ENCODE data around the gene UCN3.

UCN3 gene

DNA sequence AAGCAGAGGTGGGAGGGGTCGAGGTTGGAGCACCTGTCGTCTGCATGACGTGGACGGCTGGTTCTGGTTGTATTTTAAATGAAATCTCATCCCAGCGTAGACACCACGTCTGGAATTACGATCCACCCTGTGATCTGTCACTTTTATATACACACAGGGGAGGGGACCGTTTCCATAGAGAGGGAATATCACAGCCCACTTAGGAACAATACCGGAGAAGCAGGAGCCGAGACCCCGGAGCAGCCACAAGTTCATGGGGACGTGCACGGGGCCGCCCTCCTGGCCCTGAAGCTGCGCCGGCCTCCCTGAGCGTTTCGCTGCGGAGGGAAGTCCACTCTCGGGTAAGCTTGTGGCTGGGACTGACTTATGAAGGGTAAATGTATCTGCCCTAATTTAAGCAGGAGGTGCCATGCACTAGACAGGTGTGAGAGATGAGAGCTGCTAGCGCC is at the start of gene UCN3:
Gene UCN3 (plus strand): TSS at position 77 of the 449 bp plus-strand sequence. CDS start 8,755 bp downstream, outside the sequence.
- FAIRE-seq: no peak
- DNase-seq (ENCODE audit: insufficient read length, low spot score): no peak

DNA sequence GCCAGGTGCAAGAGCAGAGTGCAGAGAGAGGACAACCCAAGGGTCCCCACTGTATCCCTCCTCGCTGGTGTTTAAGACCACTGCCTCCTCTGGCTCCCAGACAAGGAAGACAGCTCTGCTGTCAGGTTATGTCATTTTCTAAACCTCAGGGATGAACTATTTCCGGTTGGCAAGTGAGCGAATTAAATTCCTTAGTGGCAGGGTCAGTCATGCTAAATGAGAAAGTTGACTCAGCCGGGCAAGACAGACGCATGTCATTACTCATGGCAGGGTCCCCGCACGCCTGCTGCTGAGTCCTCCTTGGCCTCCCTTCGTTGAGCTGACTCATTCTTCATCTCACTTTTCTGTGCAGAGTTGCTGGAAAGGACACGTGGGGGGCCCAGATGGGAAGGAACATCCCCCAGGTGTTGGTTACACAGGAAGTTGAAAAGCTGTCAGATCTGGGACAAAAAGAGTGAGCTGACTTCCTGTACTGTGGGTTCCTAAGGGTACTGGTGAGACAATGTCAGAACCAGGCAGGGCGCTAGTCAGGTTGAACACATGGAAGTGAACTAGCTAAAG is 47.1 kb upstream of the UCN3 start:
- peak; percentile 88 for FAIRE-seq
- DNase-seq (ENCODE audit: insufficient read length, low spot score): peak; percentile 82

- no peak for FAIRE-seq
These were observed 46.6 kb upstream of the UCN3 start for GRCh38 chr10:5318148-5318547.

DNA sequence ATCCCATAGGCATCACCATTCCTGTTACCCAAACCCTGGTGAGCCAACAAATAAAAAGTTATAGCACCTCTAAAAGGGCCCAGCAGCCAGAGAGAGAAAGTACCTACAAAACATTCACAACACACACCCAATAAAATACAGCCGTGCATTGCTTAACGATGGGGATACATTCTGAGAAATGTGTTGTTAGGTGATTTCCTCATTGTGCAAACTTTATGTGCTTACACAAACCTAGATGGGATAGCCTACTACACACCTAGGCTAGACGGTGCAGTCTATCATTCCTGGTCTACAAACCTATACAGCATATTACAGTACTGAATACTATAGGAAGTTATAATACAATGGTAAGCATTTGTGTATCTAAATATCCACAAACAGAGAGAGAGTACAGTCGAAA is 44.9 kb upstream of the UCN3 start:
- no peak for FAIRE-seq
- DNase-seq (ENCODE audit: insufficient read length, low spot score): no peak

More at GRCh38 chr10:5318148-5318547, 46.6 kb upstream of the UCN3 start:
- no peak for DNase-seq (ENCODE audit: insufficient read length, low spot score)

GRCh38 chr10:5321273-5321672 is 43.5 kb upstream of the UCN3 start:
- FAIRE-seq (no peak), DNase-seq (ENCODE audit: insufficient read length, low spot score) (no peak)

- DNase-seq (ENCODE audit: insufficient read length, low spot score): no peak
- no peak for FAIRE-seq
These were observed 41.3 kb upstream of the UCN3 start for GRCh38 chr10:5323446-5323845.

GRCh38 chr10:5325076-5325475 is 39.7 kb upstream of the UCN3 start:
- no peak for DNase-seq (ENCODE audit: insufficient read length, low spot score)
- no peak for FAIRE-seq

- no peak for FAIRE-seq
- no peak for DNase-seq (ENCODE audit: insufficient read length, low spot score)
These were observed 30.4 kb upstream of the UCN3 start for GRCh38 chr10:5334196-5334880.

DNA sequence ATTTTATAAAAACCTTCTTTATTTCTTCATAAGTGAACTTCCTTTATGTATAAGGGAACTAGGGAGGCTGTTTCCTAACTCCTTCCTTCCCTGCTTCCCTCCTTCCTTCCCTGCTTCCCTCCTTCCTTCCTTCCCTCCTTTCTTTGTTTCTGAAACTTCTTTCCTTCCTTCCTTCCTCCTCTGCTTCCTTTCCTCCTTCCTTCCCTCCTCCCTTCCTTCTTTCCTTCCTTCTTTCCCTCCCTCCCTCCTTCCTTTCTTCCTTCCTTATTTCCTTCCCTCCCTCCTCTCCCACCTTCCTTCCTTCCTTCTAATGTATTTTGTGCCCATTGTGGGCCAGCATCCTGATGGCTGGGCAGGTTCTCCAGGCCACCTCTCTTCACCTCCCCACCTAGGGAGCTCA is 26.8 kb upstream of the UCN3 start:
- FAIRE-seq (no peak), DNase-seq (ENCODE audit: insufficient read length, low spot score) (no peak)

GRCh38 chr10:5343092-5343491 is 21.7 kb upstream of the UCN3 start:
- FAIRE-seq (no peak), DNase-seq (ENCODE audit: insufficient read length, low spot score) (no peak)

GRCh38 chr10:5343561-5343960 is 21.2 kb upstream of the UCN3 start:
- peak; percentile 19 for DNase-seq (ENCODE audit: insufficient read length, low spot score)

DNA sequence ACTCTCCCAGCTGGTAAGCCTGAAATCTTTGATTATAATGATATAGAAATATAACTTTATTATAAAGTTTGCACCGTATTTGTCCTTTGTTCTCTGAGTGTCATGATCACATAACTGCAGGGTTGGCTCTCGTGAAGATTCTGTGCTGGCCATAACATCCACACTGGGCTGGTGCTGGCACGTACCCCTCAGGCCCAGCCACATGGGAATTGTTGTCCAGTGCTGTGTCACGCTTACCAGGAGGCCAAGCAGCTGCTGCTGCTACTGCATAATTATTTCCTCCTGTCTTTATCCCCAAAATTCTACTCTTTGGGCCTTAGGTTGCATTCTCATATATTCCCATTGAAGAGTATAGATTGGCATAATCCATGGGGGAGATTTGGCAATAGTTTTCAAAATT is 20.8 kb upstream of the UCN3 start:
- no peak for FAIRE-seq
- DNase-seq (ENCODE audit: insufficient read length, low spot score): no peak

More at GRCh38 chr10:5343561-5343960, 21.2 kb upstream of the UCN3 start:
- no peak for FAIRE-seq

- FAIRE-seq (no peak), DNase-seq (ENCODE audit: insufficient read length, low spot score) (no peak)
These were observed 20.0 kb upstream of the UCN3 start for GRCh38 chr10:5344746-5345145.

DNA sequence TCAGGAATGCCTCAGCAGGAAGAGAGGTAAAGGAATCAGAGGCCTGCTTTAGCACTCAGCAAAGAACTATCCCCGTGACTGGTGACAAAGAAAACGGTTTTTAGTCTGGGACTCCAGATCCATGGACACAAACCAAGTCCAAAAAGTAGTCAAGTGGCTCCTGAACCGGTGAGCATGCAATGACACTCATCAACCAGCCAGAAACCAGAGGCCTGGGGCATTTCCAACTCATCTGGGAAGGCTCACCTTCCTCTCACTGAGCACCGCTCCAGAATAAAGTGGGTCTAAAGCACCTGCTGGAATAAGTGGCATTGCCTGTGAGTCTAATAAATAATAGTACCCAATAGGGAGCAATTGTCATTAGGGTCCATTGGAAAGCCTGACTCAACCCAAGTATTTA is 17.9 kb upstream of the UCN3 start:
- DNase-seq (ENCODE audit: insufficient read length, low spot score): no peak
- FAIRE-seq: no peak

GRCh38 chr10:5349362-5349761 is 15.4 kb upstream of the UCN3 start:
- FAIRE-seq: no peak

DNA sequence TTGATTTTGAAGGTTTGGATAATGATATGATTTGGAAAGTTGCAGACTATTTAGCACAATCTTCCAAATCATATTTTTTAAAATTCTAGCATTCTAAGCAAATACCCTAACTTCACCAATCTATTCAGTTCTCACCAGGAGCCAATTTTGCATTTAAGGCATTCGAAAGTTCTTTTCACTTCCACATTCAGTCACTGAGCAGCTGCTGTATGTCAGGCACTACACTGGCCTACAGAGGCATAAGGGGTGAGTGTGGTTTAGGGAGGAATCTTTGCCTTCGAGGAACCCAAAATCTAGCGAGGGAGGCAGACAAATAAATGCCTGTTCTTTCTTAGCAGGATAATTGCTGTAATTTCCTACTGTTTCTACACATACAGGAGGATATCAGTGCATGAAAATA is 10.7 kb upstream of the UCN3 start:
- DNase-seq (ENCODE audit: insufficient read length, low spot score) (no peak), FAIRE-seq (no peak)

More at GRCh38 chr10:5349362-5349761, 15.4 kb upstream of the UCN3 start:
- no peak for DNase-seq (ENCODE audit: insufficient read length, low spot score)

DNA sequence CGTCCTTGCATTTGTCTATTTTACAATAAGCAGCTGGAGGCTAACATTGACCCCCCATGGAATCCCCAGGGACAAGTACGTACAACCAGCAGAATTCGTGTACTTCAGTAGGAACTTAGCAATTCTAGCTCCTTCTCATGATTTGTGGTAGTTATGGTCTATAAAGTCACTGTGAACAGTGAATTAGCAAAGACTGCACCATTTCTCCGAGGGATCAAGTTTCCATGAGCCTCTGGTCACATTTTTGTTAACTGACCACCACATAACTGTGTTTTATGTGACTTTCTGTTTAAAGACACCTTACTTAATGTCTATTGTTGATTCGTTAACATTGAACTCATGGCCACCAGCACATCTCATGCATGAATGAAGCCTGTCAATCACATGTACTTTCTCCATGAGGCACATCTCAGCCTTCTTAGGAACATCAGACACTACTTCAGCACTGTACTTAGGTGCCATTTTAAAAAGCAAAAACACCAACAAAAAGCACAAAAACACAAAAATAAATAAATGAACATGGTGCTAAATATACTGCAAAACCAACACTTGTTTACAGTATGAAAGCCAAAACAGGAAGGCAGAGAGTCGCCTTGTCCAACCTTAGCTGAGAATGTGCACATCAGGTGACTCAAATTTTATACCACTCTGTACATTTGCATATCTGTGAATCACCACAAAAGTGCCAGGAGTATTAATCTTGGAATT is 9.0 kb upstream of the UCN3 start:
- FAIRE-seq: no peak

DNA sequence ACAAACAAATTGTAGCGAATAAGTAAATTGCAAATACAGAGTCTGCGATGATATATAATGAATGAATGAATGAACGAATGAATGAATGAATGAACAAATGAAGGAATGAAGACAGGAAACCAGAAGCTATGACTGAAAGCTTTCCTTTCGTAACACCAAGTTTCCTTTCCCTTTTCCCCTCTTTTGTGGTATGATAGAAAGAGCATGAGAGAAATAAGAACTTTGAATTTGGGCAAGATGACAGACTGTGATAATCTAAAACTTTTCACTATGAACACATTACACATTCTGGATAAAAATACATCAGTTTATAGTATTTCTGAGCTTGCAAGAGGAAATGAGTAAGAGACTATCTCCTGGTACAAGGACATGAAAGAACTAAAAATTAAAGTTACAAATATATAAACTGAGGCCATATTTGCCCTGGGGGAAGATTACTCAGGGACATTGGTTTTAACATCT is 8.4 kb upstream of the UCN3 start:
- FAIRE-seq: no peak
- DNase-seq (ENCODE audit: insufficient read length, low spot score): no peak

More for the DNA sequence above, 9.0 kb upstream of the UCN3 start:
- no peak for DNase-seq (ENCODE audit: insufficient read length, low spot score)

GRCh38 chr10:5360318-5360915 is 4.3 kb upstream of the UCN3 start:
- DNase-seq (ENCODE audit: insufficient read length, low spot score): no peak
- FAIRE-seq: no peak

- DNase-seq (ENCODE audit: insufficient read length, low spot score): no peak
- no peak for FAIRE-seq
These were observed 2.8 kb upstream of the UCN3 start for GRCh38 chr10:5361966-5362365.

DNA sequence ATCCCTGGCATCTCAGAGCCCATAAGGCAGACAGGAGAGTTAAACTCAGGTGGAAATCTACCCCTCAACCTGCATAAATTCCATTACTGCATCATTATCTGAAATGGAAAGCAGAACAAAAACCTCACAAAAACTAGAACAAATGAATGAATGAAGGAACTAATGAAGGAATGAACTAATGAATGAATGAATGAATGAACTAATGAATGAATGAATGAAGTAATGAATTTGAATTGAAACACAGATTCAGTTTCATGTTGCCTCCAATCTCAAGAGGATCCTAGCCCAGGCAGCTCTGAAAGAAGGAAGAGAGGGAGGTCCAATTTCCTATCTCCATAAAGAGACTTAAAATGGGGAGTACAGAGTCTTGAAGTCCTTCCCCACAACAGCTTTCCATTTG is 1.9 kb upstream of the UCN3 start:
- FAIRE-seq: no peak

More for the DNA sequence above, 1.9 kb upstream of the UCN3 start:
- no peak for DNase-seq (ENCODE audit: insufficient read length, low spot score)

Data from HTR-8/SVneo (cell line).